Esophagus (tissue), 2 donors: ENCODE measurements around the gene PF4V1. TPM values are rescaled to one million over a fixed set of nuclear protein-coding genes. Genes with fewer than 3 reads are reported as not detected.

Source experiments
- H3K27ac ChIP-seq, 2 donors: one replicate each; pipeline ENCODE4 v1.5.1; 2013; ENCODE audit warnings: low read depth in 2 of 2, mild to moderate bottlenecking in 2 of 2, inconsistent platforms in 1 of 2, low read length in 1 of 2, moderate library complexity in 1 of 2
- H3K27me3 ChIP-seq, 2 donors: one replicate each; pipeline ENCODE4 v1.6.1; 2013; ENCODE audit warnings: low read length in 2 of 2, control low read depth in 1 of 2, mild to moderate bottlenecking in 1 of 2; ENCODE audit not compliant: insufficient read depth in 2 of 2, control insufficient read depth in 1 of 2
- H3K36me3 ChIP-seq, 2 donors: one replicate each; pipeline ENCODE4 v1.6.1; 2013; ENCODE audit warnings: low read length in 1 of 2; ENCODE audit not compliant: control insufficient read depth in 2 of 2, insufficient read depth in 2 of 2
- H3K4me1 ChIP-seq, 2 donors: one replicate each; pipeline ENCODE4 v1.6.1; 2013; ENCODE audit warnings: low read length in 1 of 2; ENCODE audit not compliant: control insufficient read depth in 2 of 2, insufficient read depth in 2 of 2
- H3K4me3 ChIP-seq, 2 donors: one replicate each; pipeline ENCODE4 v1.5.1; 2013; ENCODE audit warnings: low read length in 2 of 2, mild to moderate bottlenecking in 2 of 2, low read depth in 1 of 2, moderate library complexity in 1 of 2
- H3K9me3 ChIP-seq, 2 donors: one replicate each; pipeline ENCODE4 v1.6.1; 2013; ENCODE audit warnings: mild to moderate bottlenecking in 2 of 2, low read depth in 1 of 2, low read length in 1 of 2, moderate library complexity in 1 of 2; ENCODE audit not compliant: control insufficient read depth in 2 of 2, insufficient read depth in 1 of 2
- WGBS, 2 donors: extraction: QIAGEN DNeasy Blood & Tissue Kit; methylation state at CpG; one replicate each; pipeline ENCODE4 v1.1.7; 2013; 5-methylcytosine and 5-hydroxymethylcytosine counted together
- polyA plus RNA-seq, 2 donors: library from polyadenylated mRNA; stranded (reverse); fragments of 200-250 nt; gene quantifications; one replicate each; pipeline ENCODE4 v1.2.3, GENCODE V29; 2013
- donor health status: healthy with polysubstance abuse.
- donor health status: Bipolar disorder and iron deficiency.

The PF4V1 gene
- polyA plus RNA-seq: not detected

DNA sequence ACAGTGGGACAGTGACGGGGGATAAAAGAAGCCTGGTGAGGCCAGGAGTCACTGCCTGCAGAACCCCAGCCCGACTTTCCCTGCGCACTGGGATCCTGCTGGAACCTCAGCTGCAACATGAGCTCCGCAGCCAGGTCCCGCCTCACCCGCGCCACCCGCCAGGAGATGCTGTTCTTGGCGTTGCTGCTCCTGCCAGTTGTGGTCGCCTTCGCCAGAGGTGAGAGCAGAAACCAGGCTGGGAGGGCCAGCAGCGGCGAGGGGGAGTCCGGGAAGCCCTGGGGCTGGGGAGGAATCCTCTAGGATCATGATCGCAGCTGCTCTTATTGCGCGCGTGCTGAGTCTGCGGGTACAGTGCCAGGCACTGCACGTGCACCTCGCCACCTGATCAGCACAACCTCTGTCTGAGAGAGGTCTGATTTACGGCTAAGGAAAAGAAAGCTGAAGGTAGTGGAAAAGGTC lies at the start of gene PF4V1:
TSS of gene PF4V1 (plus strand) at position 51 of the 459 bp plus-strand sequence. CDS start at position 118, 67 bp downstream.
- Histone ChIP-seq H3K4me1 (no peaks in the 10 kb centered on the region), H3K27ac (no peak within 1 kb of the TSS), H3K9me3 (no peaks in the 10 kb centered on the region), H3K4me3 (no peak within 1 kb of the TSS), H3K36me3 (no peaks in the 10 kb centered on the region), H3K27me3 (no peaks in the 10 kb centered on the region)
- WGBS, 2 donors: 17 to 27% methylated on average over 21 to 22 of the region's 22 CpGs

- H3K27ac ChIP-seq: no peak overlapping the region
- no peaks in the 10 kb centered on the region for H3K4me1 ChIP-seq
- no peak overlapping the region for H3K4me3 ChIP-seq
- H3K27me3 ChIP-seq: no peaks in the 10 kb centered on the region
- no peaks in the 10 kb centered on the region for H3K36me3 ChIP-seq
- 61 to 71% methylated on average over 3 of the region's 3 CpGs for WGBS, 2 donors
- no peaks in the 10 kb centered on the region for H3K9me3 ChIP-seq
These were observed 42.9 kb upstream of the PF4V1 start for GRCh38 chr4:73810191-73810590.

DNA sequence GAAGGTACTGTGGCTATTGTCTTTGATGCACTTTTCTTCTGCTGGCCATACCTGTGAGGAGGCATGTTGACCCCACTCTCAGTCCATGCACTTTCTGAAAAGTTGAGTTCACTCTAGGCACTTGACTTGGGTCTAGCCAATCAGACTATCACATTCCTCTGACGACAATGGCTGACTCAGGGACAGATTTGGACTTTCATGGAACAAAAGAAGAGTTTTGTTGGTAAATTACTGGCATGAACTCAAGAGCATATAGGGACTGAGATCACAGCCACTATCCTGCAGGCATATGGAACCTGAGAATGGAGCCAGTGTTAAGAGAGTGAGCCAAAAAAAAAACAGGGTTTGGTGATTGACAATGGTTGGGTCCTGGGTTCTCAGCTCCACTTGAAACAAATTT lies 41.3 kb upstream of the PF4V1 start:
- Histone ChIP-seq H3K27ac (no peak overlapping the region), H3K27me3 (no peaks in the 10 kb centered on the region), H3K36me3 (no peaks in the 10 kb centered on the region), H3K9me3 (no peaks in the 10 kb centered on the region), H3K4me1 (no peaks in the 10 kb centered on the region), H3K4me3 (no peak overlapping the region)
- 62 to 75% methylated on average over 1 of the region's 1 CpG for WGBS, 2 donors

- Histone ChIP-seq H3K4me3 (no peak overlapping the region), H3K27me3 (no peaks in the 10 kb centered on the region), H3K4me1 (no peaks in the 10 kb centered on the region), H3K9me3 (no peaks in the 10 kb centered on the region), H3K36me3 (no peaks in the 10 kb centered on the region), H3K27ac (no peak overlapping the region)
- 88 to 95% methylated on average over 1 of the region's 1 CpG for WGBS, 2 donors
These were observed 38.4 kb upstream of the PF4V1 start for GRCh38 chr4:73814679-73815078.

DNA sequence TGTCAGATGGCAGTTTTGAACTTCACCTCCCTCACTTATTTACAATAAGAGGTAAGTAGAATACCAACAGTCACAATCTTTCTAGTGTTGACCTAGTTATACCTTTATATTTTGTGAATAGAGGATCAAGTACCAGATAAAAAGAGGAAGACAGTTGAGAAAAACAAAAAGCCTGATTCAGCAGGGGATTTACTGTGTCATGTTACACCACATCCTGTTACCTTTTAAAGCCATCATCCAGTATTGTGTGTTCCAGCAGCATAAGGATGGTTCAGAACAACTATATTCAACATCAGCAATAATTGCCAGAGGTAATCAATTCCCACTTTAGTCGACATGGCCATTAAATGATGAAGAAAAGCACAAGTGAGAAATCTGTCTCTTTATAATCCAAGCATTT lies 38.0 kb upstream of the PF4V1 start:
- no peak overlapping the region for H3K4me3 ChIP-seq
- H3K4me1 ChIP-seq: no peaks in the 10 kb centered on the region
- H3K27me3 ChIP-seq: no peaks in the 10 kb centered on the region
- 48 to 67% methylated on average over 1 of the region's 1 CpG for WGBS, 2 donors
- H3K27ac ChIP-seq: no peak overlapping the region
- H3K9me3 ChIP-seq: no peaks in the 10 kb centered on the region
- H3K36me3 ChIP-seq: no peaks in the 10 kb centered on the region

- no peaks in the 10 kb centered on the region for H3K27me3 ChIP-seq
- WGBS, 2 donors: 34 to 45% methylated on average over 3 of the region's 3 CpGs
- H3K4me3 ChIP-seq: no peak overlapping the region
- H3K4me1 ChIP-seq: no peaks in the 10 kb centered on the region
- no peaks in the 10 kb centered on the region for H3K36me3 ChIP-seq
- H3K9me3 ChIP-seq: no peaks in the 10 kb centered on the region
- H3K27ac ChIP-seq: no peak overlapping the region
These were observed 36.3 kb upstream of the PF4V1 start for GRCh38 chr4:73816814-73817213.

GRCh38 chr4:73817341-73817740 lies 35.8 kb upstream of the PF4V1 start:
- no peak overlapping the region for H3K27ac ChIP-seq
- no peaks in the 10 kb centered on the region for H3K9me3 ChIP-seq
- H3K4me1 ChIP-seq: no peaks in the 10 kb centered on the region
- H3K4me3 ChIP-seq: no peak overlapping the region
- no peaks in the 10 kb centered on the region for H3K36me3 ChIP-seq
- 90 to 97% methylated on average over 1 of the region's 1 CpG for WGBS, 2 donors
- H3K27me3 ChIP-seq: no peaks in the 10 kb centered on the region

GRCh38 chr4:73821325-73821724 lies 31.8 kb upstream of the PF4V1 start:
- no peak overlapping the region for H3K27ac ChIP-seq
- 83 to 85% methylated on average over 4 of the region's 4 CpGs for WGBS, 2 donors
- no peak overlapping the region for H3K4me3 ChIP-seq
- no peaks in the 10 kb centered on the region for H3K27me3 ChIP-seq
- H3K4me1 ChIP-seq: no peaks in the 10 kb centered on the region
- H3K36me3 ChIP-seq: no peaks in the 10 kb centered on the region
- no peaks in the 10 kb centered on the region for H3K9me3 ChIP-seq

DNA sequence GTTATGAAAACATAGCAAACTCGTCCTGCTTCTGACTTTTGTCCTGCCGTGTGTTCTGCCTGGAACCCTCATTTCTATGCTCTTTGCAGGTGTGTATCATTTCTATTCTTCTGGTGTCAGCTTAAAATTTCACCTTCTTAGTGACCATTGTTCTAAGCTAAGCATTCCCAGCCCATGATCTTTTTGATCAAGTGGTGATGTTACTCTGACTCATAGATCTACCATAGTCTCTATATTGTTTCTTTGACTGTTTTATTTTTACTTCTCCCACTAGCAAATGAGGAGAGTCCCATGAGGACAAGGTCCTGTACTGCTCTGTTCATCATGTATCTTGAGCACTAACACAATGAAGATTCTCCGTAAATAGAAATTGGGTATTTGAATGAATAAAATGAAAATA lies 30.7 kb upstream of the PF4V1 start:
- Histone ChIP-seq H3K27ac (no peak overlapping the region), H3K4me3 (no peak overlapping the region), H3K9me3 (no peaks in the 10 kb centered on the region), H3K4me1 (no peaks in the 10 kb centered on the region), H3K36me3 (no peaks in the 10 kb centered on the region), H3K27me3 (no peaks in the 10 kb centered on the region)
- WGBS, 2 donors: 70 to 74% methylated on average over 3 of the region's 3 CpGs

DNA sequence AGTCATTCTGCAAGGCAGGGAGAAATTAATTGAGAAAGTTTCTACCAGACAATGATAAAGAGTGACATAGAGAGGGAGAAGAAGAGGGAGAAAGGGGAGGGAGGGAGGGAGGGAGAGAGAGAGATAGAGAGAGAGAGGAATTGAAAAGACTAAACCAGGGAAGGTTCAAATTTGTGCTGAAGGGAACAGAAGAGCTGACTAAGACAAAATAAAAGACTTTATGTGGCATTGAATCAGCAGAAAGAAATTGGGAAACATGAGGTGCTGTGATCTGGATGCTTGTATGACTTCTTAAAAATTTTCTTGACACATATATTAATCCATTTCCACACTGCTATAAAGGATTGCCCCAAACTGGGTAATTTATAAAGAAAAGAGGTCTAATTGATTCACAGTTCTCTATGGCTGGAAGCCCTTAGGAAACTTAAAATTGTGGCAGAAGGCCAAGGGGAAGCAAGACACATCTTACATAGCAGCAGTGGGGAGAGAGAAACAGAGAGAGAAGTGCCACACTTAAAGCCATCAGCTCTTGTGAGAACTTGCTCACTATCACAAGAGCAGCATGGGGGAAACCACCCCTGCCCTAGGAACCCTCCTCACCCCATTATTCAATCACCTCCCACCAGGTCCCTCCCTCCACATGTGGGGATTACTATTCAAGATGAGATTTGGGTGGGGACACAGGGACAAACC lies 30.1 kb upstream of the PF4V1 start:
- H3K27ac ChIP-seq: no peak overlapping the region
- H3K4me1 ChIP-seq: no peaks in the 10 kb centered on the region
- no peaks in the 10 kb centered on the region for H3K36me3 ChIP-seq
- no peaks in the 10 kb centered on the region for H3K9me3 ChIP-seq
- no peak overlapping the region for H3K4me3 ChIP-seq
- no peaks in the 10 kb centered on the region for H3K27me3 ChIP-seq
